ENCODE data around the gene RFT1.

DNA sequence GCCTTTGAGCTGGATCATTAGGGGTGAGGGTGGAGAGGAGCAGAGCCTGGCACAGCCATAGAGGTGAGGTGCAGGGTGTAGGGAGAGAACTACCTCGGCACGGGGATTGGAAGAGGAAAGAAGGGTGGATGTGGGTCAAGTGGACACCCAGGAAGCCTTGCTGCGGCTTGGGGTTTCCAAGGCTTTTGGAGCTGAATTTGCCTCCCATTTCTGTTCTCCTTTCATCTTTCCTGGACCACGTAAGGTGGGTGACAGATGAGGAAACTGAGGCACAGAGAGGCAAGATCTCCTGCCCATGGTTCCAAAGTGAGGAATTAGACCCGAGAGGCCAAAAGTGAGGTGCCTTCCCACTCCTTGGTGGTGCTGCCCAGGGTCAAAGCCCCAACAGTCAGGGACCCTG, 48.9 kb downstream of the RFT1 start:
- TF ChIP-seq, protein P1, sequence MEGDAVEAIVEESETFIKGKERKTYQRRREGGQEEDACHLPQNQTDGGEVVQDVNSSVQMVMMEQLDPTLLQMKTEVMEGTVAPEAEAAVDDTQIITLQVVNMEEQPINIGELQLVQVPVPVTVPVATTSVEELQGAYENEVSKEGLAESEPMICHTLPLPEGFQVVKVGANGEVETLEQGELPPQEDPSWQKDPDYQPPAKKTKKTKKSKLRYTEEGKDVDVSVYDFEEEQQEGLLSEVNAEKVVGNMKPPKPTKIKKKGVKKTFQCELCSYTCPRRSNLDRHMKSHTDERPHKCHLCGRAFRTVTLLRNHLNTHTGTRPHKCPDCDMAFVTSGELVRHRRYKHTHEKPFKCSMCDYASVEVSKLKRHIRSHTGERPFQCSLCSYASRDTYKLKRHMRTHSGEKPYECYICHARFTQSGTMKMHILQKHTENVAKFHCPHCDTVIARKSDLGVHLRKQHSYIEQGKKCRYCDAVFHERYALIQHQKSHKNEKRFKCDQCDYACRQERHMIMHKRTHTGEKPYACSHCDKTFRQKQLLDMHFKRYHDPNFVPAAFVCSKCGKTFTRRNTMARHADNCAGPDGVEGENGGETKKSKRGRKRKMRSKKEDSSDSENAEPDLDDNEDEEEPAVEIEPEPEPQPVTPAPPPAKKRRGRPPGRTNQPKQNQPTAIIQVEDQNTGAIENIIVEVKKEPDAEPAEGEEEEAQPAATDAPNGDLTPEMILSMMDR (IDR thresholded peaks at IDR 0.05) = no peak
- TF ChIP-seq POLR2A (IDR thresholded peaks at IDR 0.05) = no peak
- no peak for TF ChIP-seq EP300 (IDR thresholded peaks at IDR 0.05; ENCODE audit: low read depth)
- TF ChIP-seq POLR2AphosphoS5 (IDR thresholded peaks at IDR 0.05) = no peak

All from transverse colon (tissue), 4 donors.